ENCODE measurements around the gene PACS2.

PACS2 gene

GRCh38 chr14:105394714-105395537 lies 80.4 kb downstream of the PACS2 start:
- no peak for DNase-seq (ENCODE audit: low read depth)
- TF ChIP-seq, protein P1, sequence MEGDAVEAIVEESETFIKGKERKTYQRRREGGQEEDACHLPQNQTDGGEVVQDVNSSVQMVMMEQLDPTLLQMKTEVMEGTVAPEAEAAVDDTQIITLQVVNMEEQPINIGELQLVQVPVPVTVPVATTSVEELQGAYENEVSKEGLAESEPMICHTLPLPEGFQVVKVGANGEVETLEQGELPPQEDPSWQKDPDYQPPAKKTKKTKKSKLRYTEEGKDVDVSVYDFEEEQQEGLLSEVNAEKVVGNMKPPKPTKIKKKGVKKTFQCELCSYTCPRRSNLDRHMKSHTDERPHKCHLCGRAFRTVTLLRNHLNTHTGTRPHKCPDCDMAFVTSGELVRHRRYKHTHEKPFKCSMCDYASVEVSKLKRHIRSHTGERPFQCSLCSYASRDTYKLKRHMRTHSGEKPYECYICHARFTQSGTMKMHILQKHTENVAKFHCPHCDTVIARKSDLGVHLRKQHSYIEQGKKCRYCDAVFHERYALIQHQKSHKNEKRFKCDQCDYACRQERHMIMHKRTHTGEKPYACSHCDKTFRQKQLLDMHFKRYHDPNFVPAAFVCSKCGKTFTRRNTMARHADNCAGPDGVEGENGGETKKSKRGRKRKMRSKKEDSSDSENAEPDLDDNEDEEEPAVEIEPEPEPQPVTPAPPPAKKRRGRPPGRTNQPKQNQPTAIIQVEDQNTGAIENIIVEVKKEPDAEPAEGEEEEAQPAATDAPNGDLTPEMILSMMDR (conservative IDR thresholded peaks at IDR 0.05; ENCODE audit: low read depth, low read length) = no peak
- no peak overlapping the region for H3K4me3 ChIP-seq (ENCODE audit: low read length)

- TF ChIP-seq, protein P1 (conservative IDR thresholded peaks at IDR 0.05; ENCODE audit: low read depth, low read length) = no peak
- H3K4me3 ChIP-seq (ENCODE audit: low read length) = no peak overlapping the region
These were observed 80.9 kb downstream of the PACS2 start for GRCh38 chr14:105395538-105395854.

DNA sequence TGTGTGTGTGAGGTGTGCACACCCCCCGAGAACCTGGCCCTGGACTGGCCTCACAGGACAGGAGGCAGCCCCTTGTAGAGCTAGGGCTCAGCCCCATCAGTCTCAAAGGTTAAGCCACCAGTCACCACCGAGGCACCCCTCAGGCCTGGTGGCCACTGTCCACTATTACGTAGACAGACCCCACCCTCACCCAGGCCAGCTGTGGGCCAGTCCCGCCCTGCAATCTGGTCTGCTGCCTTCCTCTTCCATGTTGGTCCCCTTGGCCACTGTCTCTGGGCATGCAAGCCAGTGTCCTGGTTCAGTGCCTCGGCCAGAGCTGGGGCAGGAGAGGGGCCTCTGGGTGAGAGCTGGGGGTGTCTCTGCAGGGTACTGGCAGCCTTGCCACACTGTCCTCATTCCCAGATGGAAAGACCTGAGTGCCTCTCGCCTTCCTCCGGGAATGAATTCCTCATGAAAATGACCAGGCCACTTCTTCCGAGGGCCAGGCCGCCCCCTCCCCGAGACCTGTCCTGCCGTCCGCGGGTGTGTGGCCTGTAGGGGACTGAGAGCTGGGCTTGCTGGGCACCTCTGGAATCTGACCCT lies 82.9 kb downstream of the PACS2 start:
- TF ChIP-seq, protein P1 (conservative IDR thresholded peaks at IDR 0.05; ENCODE audit: low read depth, low read length) = no peak
- H3K4me3 ChIP-seq (ENCODE audit: low read length) = peak overlapping the region; percentile 57
- no peak for DNase-seq (ENCODE audit: low read depth)

More at GRCh38 chr14:105395538-105395854, 80.9 kb downstream of the PACS2 start:
- DNase-seq (ENCODE audit: low read depth) = no peak

GRCh38 chr14:105398044-105398725 lies 83.6 kb downstream of the PACS2 start, which contains the start of gene TEX22:
TEX22 (plus strand) TSS chr14:105398538; CDS start chr14:105399341, 803 bp downstream.
- DNase-seq (ENCODE audit: low read depth) = peak; percentile 21
- TF ChIP-seq, protein P1 (conservative IDR thresholded peaks at IDR 0.05; ENCODE audit: low read depth, low read length) = no peak
- H3K4me3 ChIP-seq (ENCODE audit: low read length) = peak within 1 kb of the TSS; percentile 57

- no peak for DNase-seq (ENCODE audit: low read depth)
- H3K4me3 ChIP-seq (ENCODE audit: low read length) = peak overlapping the region; percentile 57
- TF ChIP-seq, protein P1 (conservative IDR thresholded peaks at IDR 0.05; ENCODE audit: low read depth, low read length) = no peak
These were observed 84.3 kb downstream of the PACS2 start for GRCh38 chr14:105398726-105399465.

DNA sequence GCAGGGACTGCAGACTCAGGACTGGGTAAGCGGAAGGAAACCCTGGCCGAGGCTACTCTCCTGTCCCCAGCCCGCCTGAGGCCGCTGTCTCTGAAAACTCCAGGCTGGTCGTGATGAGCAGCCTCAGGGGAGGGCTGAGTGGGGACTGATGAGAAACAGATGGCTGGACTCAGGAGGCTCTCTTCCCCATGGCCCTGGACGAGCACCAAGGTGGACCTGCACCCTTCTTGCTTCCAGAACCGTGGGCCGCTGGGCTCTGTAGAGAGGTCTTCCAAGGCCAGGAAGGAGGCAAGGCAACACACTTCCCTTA lies 84.9 kb downstream of the PACS2 start:
- no peak overlapping the region for H3K4me3 ChIP-seq (ENCODE audit: low read length)
- no peak for DNase-seq (ENCODE audit: low read depth)
- TF ChIP-seq, protein P1 (conservative IDR thresholded peaks at IDR 0.05; ENCODE audit: low read depth, low read length) = no peak

Data from retinal pigment epithelial cell (primary cell).